ENCODE measurements around the gene ADGRB3. TPM values are rescaled to one million over a fixed set of nuclear protein-coding genes. Genes with fewer than 3 reads are reported as not detected.

Gene ADGRB3
- polyA plus RNA-seq, 1 of the 3 experiments (the other 2 are of a cell fraction): 0.12 TPM

GRCh38 chr6:69162811-69163210 lies 527.7 kb downstream of the ADGRB3 start:
- WGBS (ENCODE audit: low lambda C conversion rate): 7% methylated on average over 1 of the region's 1 CpG
- no peak for DNase-seq
- no peak overlapping the region for H2AFZ ChIP-seq (ENCODE audit: low read depth)
- no peaks in the 10 kb centered on the region for H4K20me1 ChIP-seq (ENCODE audit: insufficient read depth)
- H3K36me3 ChIP-seq (replicated peaks in 1 of 2; ENCODE audit: control insufficient read depth in 1 of 2, insufficient read depth in 2 of 2, low read length in 1 of 2): no peaks in the 10 kb centered on the region
- H3K27ac ChIP-seq (ENCODE audit: low read depth in 2 of 2, low read length in 1 of 2): no peak overlapping the region
- no peaks in the 10 kb centered on the region for H3K9me3 ChIP-seq
- H3K9ac ChIP-seq: no peak overlapping the region
- H3K27me3 ChIP-seq (ENCODE audit: insufficient read depth): no peaks in the 10 kb centered on the region
- ChIA-PET CTCF (interaction anchor here (0.8 to 2.0 kb wide), 6 partner anchors 14 to 567 kb away, joined by 3 to 5 read pairs (median 4); no protein-coding TSS in a partner anchor), POLR2A (interaction anchor here (0.6 kb wide), 1 partner anchor 28 kb away, joined by 9 read pairs; no protein-coding TSS in a partner anchor)
- H3K9me2 ChIP-seq: no peaks in the 10 kb centered on the region
- no peak for TF ChIP-seq GATA2 (CRISPR knock-in tag; IDR thresholded peaks at IDR 0.05)
- TF ChIP-seq TCF12 (IDR thresholded peaks at IDR 0.05): no peak
- TF ChIP-seq REST (IDR thresholded peaks at IDR 0.05; ENCODE audit: low read depth, low read length): no peak
- no peak for TF ChIP-seq USF2 (IDR thresholded peaks at IDR 0.05; ENCODE audit: borderline replicate concordance, low read depth, low read length)
- TF ChIP-seq RXRA (IDR thresholded peaks at IDR 0.05; ENCODE audit: borderline replicate concordance, low read depth): no peak
- TF ChIP-seq IRF3 (IDR thresholded peaks at IDR 0.05; ENCODE audit: low read depth, low read length): no peak
- no peak for TF ChIP-seq YY1 (IDR thresholded peaks at IDR 0.05; ENCODE audit: low read depth)
- no peak for TF ChIP-seq FOXM1 (IDR thresholded peaks at IDR 0.05; ENCODE audit: low read depth)
- no peak for TF ChIP-seq ELF1 (IDR thresholded peaks at IDR 0.05)
- TF ChIP-seq RAD21 (IDR thresholded peaks at IDR 0.05; ENCODE audit: low read length): no peak
- no peak for TF ChIP-seq MXI1 (IDR thresholded peaks at IDR 0.05; ENCODE audit: low read depth, low read length)
- no peak for TF ChIP-seq CHD2 (IDR thresholded peaks at IDR 0.05; ENCODE audit: low read length, partially characterized antibody)
- TF ChIP-seq SMC3 (IDR thresholded peaks at IDR 0.05; ENCODE audit: low read depth, low read length): no peak
- no peak for TF ChIP-seq FOXJ3 (CRISPR knock-in tag; IDR thresholded peaks at IDR 0.05)
- no peaks in the 10 kb centered on the region for H3K79me2 ChIP-seq (ENCODE audit: insufficient read depth)
- no peaks in the 10 kb centered on the region for H3F3A ChIP-seq (replicated peaks; ENCODE audit: insufficient read depth)
- peaks cover 0 to 12% of the 10 kb centered on the region in 2 experiments; a peak in 2 of 4 replicates for H3K4me1 ChIP-seq (ENCODE audit: control insufficient read depth in 1 of 2, insufficient read depth in 2 of 2, low read depth in 1 of 2, low read length in 1 of 2)
- no peak overlapping the region for H3K4me2 ChIP-seq
- no peak overlapping the region for H3K4me3 ChIP-seq (ENCODE audit: low read depth in 2 of 2, low read length in 1 of 2)
